ENCODE data around the gene LSP1. TPM values are rescaled to one million over a fixed set of nuclear protein-coding genes. Genes with fewer than 3 reads are reported as not detected.

The LSP1 gene
- total and polyA plus RNA-seq, 2 of the 8 experiments (the other 6 are each of a cell fraction or from before 2014, with no cell fraction given), result 0.03 TPM; not detected in 1

- TF ChIP-seq HDAC6 (IDR thresholded peaks at IDR 0.05; ENCODE audit: low read depth, low read length), result no peak
- no peak for TF ChIP-seq CBX8 (IDR thresholded peaks at IDR 0.05; ENCODE audit: borderline replicate concordance, low read depth, low read length)
- no peak for TF ChIP-seq SRF (IDR thresholded peaks at IDR 0.05; ENCODE audit: low read depth, low read length)
- TF ChIP-seq EGR1 (IDR thresholded peaks at IDR 0.05; ENCODE audit: borderline replicate concordance, low read depth, low read length), result no peak
- TF ChIP-seq JUND (IDR thresholded peaks at IDR 0.05; ENCODE audit: low read length), result peak; percentile 85
- peak; percentile 57 for TF ChIP-seq CTBP2 (IDR thresholded peaks at IDR 0.05; ENCODE audit: borderline replicate concordance, insufficient read depth, insufficient read length, low read length)
- no peak for TF ChIP-seq NRF1 (IDR thresholded peaks at IDR 0.05; ENCODE audit: low read depth, low read length)
- TF ChIP-seq SIX5 (IDR thresholded peaks at IDR 0.05; ENCODE audit: low read depth, low read length), result no peak
- no peak for TF ChIP-seq SP4 (IDR thresholded peaks at IDR 0.05; ENCODE audit: low read length)
- TF ChIP-seq NANOG (IDR thresholded peaks at IDR 0.05; ENCODE audit: insufficient read depth, low read depth, low read length, poor library complexity, severe bottlenecking), result no peak
- TF ChIP-seq BACH1 (IDR thresholded peaks at IDR 0.05; ENCODE audit: low read length), result no peak
- no peak for TF ChIP-seq TCF12 (IDR thresholded peaks at IDR 0.05; ENCODE audit: low read depth, low read length)
- peak; percentile 61; the same call in 1 of the 2 replicates for TF ChIP-seq YY1 (IDR thresholded peaks at IDR 0.05; ENCODE audit: low read depth, low read length)
- TF ChIP-seq EZH2 (IDR thresholded peaks at IDR 0.05; ENCODE audit: low read depth, low read length, severe bottlenecking), result no peak
- TF ChIP-seq KDM1A (IDR thresholded peaks at IDR 0.05; ENCODE audit: borderline replicate concordance, low read length), result no peak
- TF ChIP-seq SIN3A (conservative IDR thresholded peaks at IDR 0.05 in 1 of 2, IDR thresholded peaks at IDR 0.05 in 1 of 2; ENCODE audit: low read depth in 1 of 2, low read length in 2 of 2), result no peak
- TF ChIP-seq ZNF274 (IDR thresholded peaks at IDR 0.05; ENCODE audit: borderline replicate concordance, extremely low read depth, low read length), result no peak
- peak; percentile 62 for TF ChIP-seq MAX (IDR thresholded peaks at IDR 0.05)
These were observed 10.7 kb downstream of the LSP1 start (continued) for GRCh38 chr11:1863352-1864216.

Data from H1 (cell line).